Measurements from ENCODE around the gene COQ5.

- TF ChIP-seq PKNOX1 (IDR thresholded peaks at IDR 0.05) (no peak), ZNF384 (IDR thresholded peaks at IDR 0.05) (no peak), FOXA1 (IDR thresholded peaks at IDR 0.05) (no peak), HDGF (IDR thresholded peaks at IDR 0.05; ENCODE audit: borderline replicate concordance) (no peak), ELF4 (IDR thresholded peaks at IDR 0.05) (no peak), SP1 (IDR thresholded peaks at IDR 0.05) (no peak), FOXM1 (IDR thresholded peaks at IDR 0.05; ENCODE audit: borderline replicate concordance) (no peak), BHLHE40 (IDR thresholded peaks at IDR 0.05; ENCODE audit: borderline replicate concordance) (no peak), ARNT (IDR thresholded peaks at IDR 0.05) (no peak), FOXK2 (IDR thresholded peaks at IDR 0.05) (no peak)
Observed at GRCh38 chr12:120453977-120454376, 75.0 kb downstream of the COQ5 start.
